Gastrocnemius medialis (tissue), 4 donors: Measurements from ENCODE around the gene GHSR. TPM values are rescaled to one million over a fixed set of nuclear protein-coding genes. Genes with fewer than 3 reads are reported as not detected.

Source experiments
- ATAC-seq, 2 donors: fragments of 150-250 bp; one replicate each; pipeline ENCODE4 v1.9.1; 2016
- DNase-seq, 2 donors: peaks; one replicate each; pipeline ENCODE4 v3.0.0-alpha.2; 2019
- H3K27ac ChIP-seq, 4 donors: fragments of 200-600 bp; sonication (generic); 1 replicate in 1 of 4; 2 replicates in 3 of 4; pipeline ENCODE4 v1.5.1; 2016 to 2018; ENCODE audit warnings: mild to moderate bottlenecking in 2 of 4, moderate library complexity in 1 of 4
- H3K27me3 ChIP-seq, 3 donors: fragments of 200-600 bp; sonication (generic) in 2 of 3; 1 replicate in 1 of 3; 2 replicates in 2 of 3; pipeline versions ENCODE4 v1.5.1 to v1.6.0; 2016 to 2019; ENCODE audit warnings: mild to moderate bottlenecking in 1 of 3, moderate library complexity in 1 of 3
- H3K36me3 ChIP-seq, 2 donors: fragments of 200-600 bp; sonication (generic) in 1 of 2; one replicate each; pipeline ENCODE4 v1.5.1; 2017 to 2018
- H3K4me1 ChIP-seq, 2 donors: fragments of 200-600 bp; sonication (generic) in 1 of 2; one replicate each; pipeline ENCODE4 v1.5.1; 2016 to 2017; ENCODE audit warnings: mild to moderate bottlenecking in 2 of 2
- H3K4me3 ChIP-seq, 4 donors: fragments of 200-600 bp; sonication (generic) in 3 of 4; 1 replicate in 1 of 4; 2 replicates in 3 of 4; pipeline ENCODE4 v1.5.1; 2016 to 2019; ENCODE audit warnings: mild to moderate bottlenecking in 2 of 4
- H3K9me3 ChIP-seq, 3 donors: fragments of 200-600 bp; sonication (generic) in 2 of 3; 1 replicate in 1 of 3; 2 replicates in 2 of 3; pipeline ENCODE4 v1.5.1; 2016 to 2019
- POLR2A ChIP-seq, 2 donors: fragments of 450-650 bp; IDR thresholded peaks; one replicate each; pipeline ENCODE4 v1.6.1; 2017; ENCODE audit warnings: antibody characterized with exemption in 2 of 2, mild to moderate bottlenecking in 2 of 2, moderate library complexity in 2 of 2
- in situ Hi-C, 4 donors: fragments of 200-750 bp; cut with MboI; loops; one replicate each; pipeline versions ENCODE4 v1.15.0 to v1.8.0; 2017; ENCODE audit warnings: low sequenced_read_pairs in 4 of 4
- intact Hi-C: fragments of 100-400 bp; cut with DNase I; formaldehyde crosslinking; loops from one replicate; pipeline ENCODE4 v1.15.1; 2023; ENCODE audit warnings: low total_unique reads
- total RNA-seq, 4 donors: library from RNA; depleted of rRNA; stranded (reverse); fragments of >200 nt; gene quantifications; one replicate each; pipeline versions ENCODE4 v1.1.0 to v1.2.3, GENCODE V29; 2016
- TF ChIP-seq, protein P1 (sequence below), 5 experiments: fragments of 450-650 bp in 3 of 5; fragments of 200-600 bp in 2 of 5; sonication (generic) in 2 of 5; IDR thresholded peaks in 4 of 5; conservative IDR thresholded peaks in 1 of 5; 1 replicate in 4 of 5; 2 replicates in 1 of 5; pipeline ENCODE4 v1.5.1; 2016 to 2019; ENCODE audit warnings: antibody characterized with exemption in 5 of 5, mild to moderate bottlenecking in 3 of 5, moderate library complexity in 3 of 5

The GHSR gene
- total RNA-seq, 4 donors from 2014 or later = not detected

DNA sequence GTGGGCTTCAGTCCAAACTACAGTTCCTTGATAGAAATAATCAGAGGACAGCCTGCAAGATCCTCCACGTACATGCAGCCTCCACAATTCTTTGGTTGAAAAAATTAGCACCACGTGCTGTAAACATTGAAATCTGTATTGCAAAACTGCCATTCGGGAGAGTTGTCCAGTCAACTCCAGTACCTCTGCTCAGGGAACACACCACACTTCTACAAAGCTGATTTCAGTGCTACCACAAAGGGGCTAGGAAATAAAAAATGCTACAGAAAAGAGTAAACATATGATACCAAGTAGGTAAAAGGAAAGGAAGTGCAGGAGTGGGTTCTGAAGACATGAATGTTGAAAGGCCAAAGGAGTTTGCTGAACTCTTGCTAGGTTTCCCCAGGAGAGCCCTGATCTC lies 40.4 kb downstream of the GHSR start:
- ATAC-seq (no peak), DNase-seq (no peak)
- no peak for TF ChIP-seq POLR2A (IDR thresholded peaks at IDR 0.05)
- TF ChIP-seq, protein P1, sequence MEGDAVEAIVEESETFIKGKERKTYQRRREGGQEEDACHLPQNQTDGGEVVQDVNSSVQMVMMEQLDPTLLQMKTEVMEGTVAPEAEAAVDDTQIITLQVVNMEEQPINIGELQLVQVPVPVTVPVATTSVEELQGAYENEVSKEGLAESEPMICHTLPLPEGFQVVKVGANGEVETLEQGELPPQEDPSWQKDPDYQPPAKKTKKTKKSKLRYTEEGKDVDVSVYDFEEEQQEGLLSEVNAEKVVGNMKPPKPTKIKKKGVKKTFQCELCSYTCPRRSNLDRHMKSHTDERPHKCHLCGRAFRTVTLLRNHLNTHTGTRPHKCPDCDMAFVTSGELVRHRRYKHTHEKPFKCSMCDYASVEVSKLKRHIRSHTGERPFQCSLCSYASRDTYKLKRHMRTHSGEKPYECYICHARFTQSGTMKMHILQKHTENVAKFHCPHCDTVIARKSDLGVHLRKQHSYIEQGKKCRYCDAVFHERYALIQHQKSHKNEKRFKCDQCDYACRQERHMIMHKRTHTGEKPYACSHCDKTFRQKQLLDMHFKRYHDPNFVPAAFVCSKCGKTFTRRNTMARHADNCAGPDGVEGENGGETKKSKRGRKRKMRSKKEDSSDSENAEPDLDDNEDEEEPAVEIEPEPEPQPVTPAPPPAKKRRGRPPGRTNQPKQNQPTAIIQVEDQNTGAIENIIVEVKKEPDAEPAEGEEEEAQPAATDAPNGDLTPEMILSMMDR (IDR thresholded peaks at IDR 0.05 in 4 of 5, conservative IDR thresholded peaks at IDR 0.05 in 1 of 5) = no peak
- intact Hi-C loops = loop anchor here (10.0 kb wide), 1 partner anchor 67 kb away; no protein-coding TSS in a partner anchor
- H3K4me3 ChIP-seq = no peak overlapping the region
- in situ Hi-C loops = no loop called here
- no peaks in the 10 kb centered on the region for H3K9me3 ChIP-seq
- H3K4me1 ChIP-seq = no peaks in the 10 kb centered on the region
- no peak overlapping the region for H3K27ac ChIP-seq
- no peaks in the 10 kb centered on the region for H3K27me3 ChIP-seq
- H3K36me3 ChIP-seq = no peaks in the 10 kb centered on the region

DNA sequence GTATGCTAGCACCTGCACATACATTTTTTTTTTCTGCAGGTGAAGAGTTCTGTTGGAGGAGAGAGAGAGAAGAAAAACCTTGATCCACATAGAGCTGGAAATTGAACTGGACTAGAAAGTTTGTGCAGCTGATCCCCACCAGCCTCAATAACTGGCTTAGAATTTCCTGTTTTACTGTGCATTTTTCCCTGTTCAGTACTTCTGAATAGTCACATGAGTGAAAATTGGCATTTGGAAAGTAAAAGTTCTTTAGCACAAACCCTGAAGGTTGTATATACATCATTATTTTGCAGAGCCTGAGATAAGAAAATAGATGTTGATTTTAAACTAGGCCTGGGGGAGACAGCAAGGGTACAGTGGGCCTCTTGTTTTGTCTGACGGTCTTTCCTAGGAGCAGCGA lies 42.3 kb downstream of the GHSR start:
- TF ChIP-seq, protein P1 (IDR thresholded peaks at IDR 0.05 in 4 of 5, conservative IDR thresholded peaks at IDR 0.05 in 1 of 5) = no peak
- no peak for TF ChIP-seq POLR2A (IDR thresholded peaks at IDR 0.05)
- in situ Hi-C loops = no loop called here
- H3K27me3 ChIP-seq = no peaks in the 10 kb centered on the region

DNA sequence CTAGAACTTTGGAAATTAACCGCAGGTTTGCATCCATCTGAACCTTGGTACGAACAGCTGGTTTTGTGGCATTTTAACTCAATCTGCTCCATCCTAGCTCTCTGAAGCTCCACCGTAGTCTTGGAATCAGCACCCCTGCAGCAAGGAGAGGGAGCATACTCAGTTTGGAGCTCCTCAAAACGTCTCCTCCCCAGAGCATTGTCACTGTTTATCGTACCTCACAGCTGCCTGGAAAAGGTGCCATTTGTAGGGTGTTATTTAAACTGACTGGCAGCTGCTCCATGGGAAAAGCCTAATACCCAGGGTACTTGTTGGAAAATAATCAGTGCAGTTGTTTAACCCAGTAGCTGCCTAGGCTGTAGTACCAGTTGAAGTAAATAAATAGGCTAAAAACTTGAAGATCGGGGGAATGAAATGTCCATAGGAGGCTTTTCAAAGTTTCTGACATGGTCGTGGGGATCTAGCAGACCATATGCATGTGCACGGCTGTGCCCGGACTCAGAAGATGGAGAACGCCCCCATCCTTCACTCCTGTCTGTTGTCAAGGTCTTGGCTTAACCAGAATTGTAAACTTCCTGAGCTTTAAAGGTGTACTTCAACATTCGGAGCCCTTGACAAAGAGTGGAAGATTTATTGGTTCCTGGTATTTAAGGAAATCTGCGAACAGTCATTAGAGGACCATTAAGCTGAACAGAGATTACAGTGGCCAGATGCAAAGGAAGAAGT lies 43.9 kb downstream of the GHSR start:
- no peaks in the 10 kb centered on the region for H3K27me3 ChIP-seq
- TF ChIP-seq, protein P1 (IDR thresholded peaks at IDR 0.05 in 4 of 5, conservative IDR thresholded peaks at IDR 0.05 in 1 of 5) = no peak
- no peak for TF ChIP-seq POLR2A (IDR thresholded peaks at IDR 0.05)
- H3K9me3 ChIP-seq = no peaks in the 10 kb centered on the region
- in situ Hi-C loops (no loop called here), intact Hi-C loops (loop anchor here (10.0 kb wide), 1 partner anchor 70 kb away; no protein-coding TSS in a partner anchor)
- no peaks in the 10 kb centered on the region for H3K4me1 ChIP-seq
- H3K27ac ChIP-seq = no peak overlapping the region
- H3K4me3 ChIP-seq = no peak overlapping the region
- ATAC-seq = no peak
- no peaks in the 10 kb centered on the region for H3K36me3 ChIP-seq
- no peak for DNase-seq

More for the DNA sequence above, 42.3 kb downstream of the GHSR start:
- Histone ChIP-seq H3K4me3 (no peak overlapping the region), H3K36me3 (no peaks in the 10 kb centered on the region), H3K9me3 (no peaks in the 10 kb centered on the region), H3K4me1 (no peaks in the 10 kb centered on the region), H3K27ac (no peak overlapping the region)
- intact Hi-C loops = loop anchor here (10.0 kb wide), 1 partner anchor 69 kb away; no protein-coding TSS in a partner anchor
- DNase-seq (no peak), ATAC-seq (no peak)

DNA sequence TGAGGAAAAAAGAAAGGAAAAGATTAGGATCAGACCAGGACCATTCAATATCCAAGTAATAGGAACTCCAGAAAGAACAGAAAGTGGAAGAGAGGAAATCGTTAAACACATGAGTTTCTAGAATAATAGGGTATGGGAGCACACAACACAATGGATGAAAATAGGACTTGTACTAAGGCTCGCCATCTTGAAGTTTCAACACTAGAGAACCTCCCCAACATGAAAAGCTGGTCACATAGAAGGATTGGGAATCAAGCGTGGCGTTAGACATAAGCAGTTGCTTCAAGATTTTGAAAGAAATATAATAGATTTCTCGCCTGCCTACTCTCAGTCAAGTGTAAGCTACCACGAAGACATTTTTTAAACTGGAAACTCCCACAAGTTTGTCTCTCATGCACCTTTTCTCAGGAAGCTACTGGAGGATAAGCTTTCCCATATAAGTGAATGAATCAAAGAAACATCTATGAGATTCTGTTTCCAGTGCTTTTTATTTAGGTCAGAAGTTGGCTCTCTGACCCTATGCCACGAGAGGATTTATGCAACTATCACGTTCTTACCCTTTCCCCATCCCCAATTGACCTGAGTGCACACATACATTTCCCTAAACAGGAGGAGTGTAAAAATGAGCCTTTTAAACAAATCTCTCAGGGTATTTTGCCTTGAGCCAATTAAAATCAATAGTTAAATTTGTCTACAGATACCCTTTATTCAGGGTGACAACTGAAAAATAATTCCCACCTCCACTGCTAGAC lies 45.2 kb downstream of the GHSR start:
- Histone ChIP-seq H3K9me3 (no peaks in the 10 kb centered on the region), H3K4me3 (no peak overlapping the region), H3K36me3 (peaks cover 0 to 7% of the 10 kb centered on the region in 2 donors), H3K27me3 (no peaks in the 10 kb centered on the region), H3K27ac (no peak overlapping the region), H3K4me1 (peaks cover 0 to 4% of the 10 kb centered on the region in 2 donors)
- in situ Hi-C loops = no loop called here
- intact Hi-C loops = loop anchor here (10.0 kb wide), 1 partner anchor 72 kb away; no protein-coding TSS in a partner anchor
- ATAC-seq = no peak
- TF ChIP-seq, protein P1 (IDR thresholded peaks at IDR 0.05 in 4 of 5, conservative IDR thresholded peaks at IDR 0.05 in 1 of 5) = no peak
- no peak for TF ChIP-seq POLR2A (IDR thresholded peaks at IDR 0.05)
- DNase-seq = no peak
